Measurements from ENCODE around the gene SPNS2. TPM values are rescaled to one million over a fixed set of nuclear protein-coding genes. Genes with fewer than 3 reads are reported as not detected.
A peak's percentile ranks its signal among the peaks of the same experiment; 100 is the strongest.

SPNS2 gene
- total RNA-seq, 6 donors from 2014 or later, result 41.8 to 89.1 (median 55.2) TPM

DNA sequence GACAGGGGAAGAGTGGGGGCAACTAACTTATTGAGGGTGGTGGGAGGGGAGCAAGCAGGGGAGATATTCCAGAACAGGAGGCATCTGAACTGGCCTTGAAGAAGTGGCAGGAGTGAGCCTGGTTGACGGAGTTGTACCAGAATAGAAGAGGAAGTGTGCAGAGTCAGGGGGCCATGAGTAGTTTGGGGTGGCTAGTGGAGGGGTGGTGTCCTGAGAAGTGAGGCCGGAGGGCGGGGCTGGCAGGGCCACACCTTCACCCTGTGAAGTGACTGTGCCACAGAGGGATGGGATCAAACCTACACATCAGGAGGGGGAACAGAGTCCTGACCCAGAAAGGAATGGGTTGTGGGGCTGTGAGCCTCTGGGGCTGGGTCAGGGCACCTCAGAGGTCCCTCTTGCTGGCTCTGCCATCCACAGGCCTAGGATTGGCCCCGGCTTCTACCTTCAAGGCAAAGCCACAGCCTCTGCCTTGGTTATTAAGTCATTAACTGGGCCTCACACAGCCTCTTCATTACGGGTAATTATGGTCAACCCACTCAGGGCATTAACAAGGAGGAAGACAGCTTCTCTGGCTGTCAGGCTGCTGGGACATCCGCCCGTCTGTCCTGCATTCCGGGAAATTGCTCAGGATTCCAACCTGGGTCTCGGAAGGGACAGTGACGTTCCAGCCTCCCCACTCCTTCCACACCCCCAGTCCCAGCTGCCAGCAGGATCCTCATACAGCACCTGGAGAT, 12.7 kb downstream of the SPNS2 start:
- no peaks in the 10 kb centered on the region for H3K27me3 ChIP-seq
- no peak overlapping the region for H3K4me3 ChIP-seq
- no peaks in the 10 kb centered on the region for H3K9me3 ChIP-seq
- ATAC-seq (ENCODE audit: low FRiP score in 2 of 2) (no peak), DNase-seq (peak in 1 of 2 donors; percentile 45)
- WGBS, 2 donors, result 72 to 77% methylated on average over 9 to 10 of the region's 10 CpGs
- TF ChIP-seq POLR2AphosphoS5 (IDR thresholded peaks at IDR 0.05) (no peak), EP300 (IDR thresholded peaks at IDR 0.05) (no peak)
- TF ChIP-seq, protein P1, sequence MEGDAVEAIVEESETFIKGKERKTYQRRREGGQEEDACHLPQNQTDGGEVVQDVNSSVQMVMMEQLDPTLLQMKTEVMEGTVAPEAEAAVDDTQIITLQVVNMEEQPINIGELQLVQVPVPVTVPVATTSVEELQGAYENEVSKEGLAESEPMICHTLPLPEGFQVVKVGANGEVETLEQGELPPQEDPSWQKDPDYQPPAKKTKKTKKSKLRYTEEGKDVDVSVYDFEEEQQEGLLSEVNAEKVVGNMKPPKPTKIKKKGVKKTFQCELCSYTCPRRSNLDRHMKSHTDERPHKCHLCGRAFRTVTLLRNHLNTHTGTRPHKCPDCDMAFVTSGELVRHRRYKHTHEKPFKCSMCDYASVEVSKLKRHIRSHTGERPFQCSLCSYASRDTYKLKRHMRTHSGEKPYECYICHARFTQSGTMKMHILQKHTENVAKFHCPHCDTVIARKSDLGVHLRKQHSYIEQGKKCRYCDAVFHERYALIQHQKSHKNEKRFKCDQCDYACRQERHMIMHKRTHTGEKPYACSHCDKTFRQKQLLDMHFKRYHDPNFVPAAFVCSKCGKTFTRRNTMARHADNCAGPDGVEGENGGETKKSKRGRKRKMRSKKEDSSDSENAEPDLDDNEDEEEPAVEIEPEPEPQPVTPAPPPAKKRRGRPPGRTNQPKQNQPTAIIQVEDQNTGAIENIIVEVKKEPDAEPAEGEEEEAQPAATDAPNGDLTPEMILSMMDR (IDR thresholded peaks at IDR 0.05), result no peak
- H3K27ac ChIP-seq, result peak overlapping the region; percentile 26 to 91 (median 80)
- peaks cover 93 to 97% (median 96%) of the 10 kb centered on the region in 4 donors for H3K4me1 ChIP-seq
- no peaks in the 10 kb centered on the region for H3K36me3 ChIP-seq

GRCh38 chr17:4512156-4513112, 13.8 kb downstream of the SPNS2 start:
- H3K4me3 ChIP-seq, result no peak overlapping the region
- no peaks in the 10 kb centered on the region for H3K9me3 ChIP-seq
- ATAC-seq (ENCODE audit: low FRiP score in 2 of 2) (no peak), DNase-seq (peak in 1 of 2 donors; percentile 54)
- peak overlapping the region; percentile 85 to 95 (median 89) for H3K27ac ChIP-seq
- peaks cover 88 to 96% (median 93%) of the 10 kb centered on the region in 4 donors for H3K4me1 ChIP-seq
- WGBS, 2 donors, result 83% methylated on average over 21 to 31 of the region's 31 CpGs
- no peaks in the 10 kb centered on the region for H3K36me3 ChIP-seq
- TF ChIP-seq POLR2A (IDR thresholded peaks at IDR 0.05) (no peak), EP300 (IDR thresholded peaks at IDR 0.05) (no peak), POLR2AphosphoS5 (IDR thresholded peaks at IDR 0.05) (no peak)
- TF ChIP-seq, protein P1 (IDR thresholded peaks at IDR 0.05), result no peak
- H3K27me3 ChIP-seq, result no peaks in the 10 kb centered on the region

DNA sequence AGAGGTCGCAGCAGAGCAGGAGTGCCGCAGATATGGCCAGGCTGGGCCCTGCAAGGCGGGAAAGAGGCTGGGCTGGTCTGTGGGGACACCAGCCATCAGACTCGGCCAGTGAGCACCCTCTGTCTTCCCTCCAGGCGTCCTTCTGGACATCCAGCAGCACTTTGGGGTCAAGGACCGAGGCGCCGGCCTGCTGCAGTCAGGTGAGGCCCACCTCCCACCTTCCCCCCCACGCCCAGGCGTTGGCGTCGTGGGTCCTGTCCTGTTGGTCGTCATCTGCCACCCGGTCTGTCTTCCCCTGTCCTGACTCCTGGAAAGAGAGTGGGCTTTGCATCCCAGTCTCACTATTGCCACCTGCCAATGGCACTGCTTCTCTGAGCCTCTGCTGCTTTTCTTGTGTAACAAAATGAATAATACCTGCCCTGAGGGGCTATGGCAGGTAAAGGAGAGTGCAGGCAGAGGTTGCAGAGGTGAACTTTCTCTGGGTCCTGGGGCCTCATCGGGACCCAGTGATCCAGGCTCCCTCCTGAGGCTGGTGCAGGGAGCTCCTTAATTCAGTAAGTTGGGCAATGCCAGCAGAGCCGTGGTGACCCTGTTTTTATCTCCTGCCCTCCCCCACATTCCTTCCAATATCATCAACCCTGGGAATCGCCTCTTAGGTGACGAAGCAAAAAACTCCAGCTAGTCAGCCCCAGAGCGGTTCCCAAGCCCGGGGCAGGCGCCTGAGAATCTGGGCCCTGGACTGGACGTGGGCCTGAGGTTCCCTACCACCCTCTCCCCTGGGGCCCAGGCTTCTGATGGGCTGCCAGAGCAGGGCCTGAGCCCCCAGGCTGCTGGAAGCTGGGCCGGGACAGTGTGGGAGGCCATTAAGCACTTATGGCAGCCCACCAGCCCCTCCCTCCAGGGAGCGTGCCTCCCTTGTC, 14.7 kb downstream of the SPNS2 start:
- no peak overlapping the region for H3K4me3 ChIP-seq
- peaks cover 80 to 92% (median 86%) of the 10 kb centered on the region in 4 donors for H3K4me1 ChIP-seq
- H3K27ac ChIP-seq, result peak overlapping the region; percentile 85 to 95 (median 89)
- WGBS, 2 donors, result 81 to 83% methylated on average over 19 to 24 of the region's 24 CpGs
- no peaks in the 10 kb centered on the region for H3K36me3 ChIP-seq
- H3K9me3 ChIP-seq, result no peaks in the 10 kb centered on the region
- no peaks in the 10 kb centered on the region for H3K27me3 ChIP-seq
- ATAC-seq (ENCODE audit: low FRiP score in 2 of 2) (no peak), DNase-seq (peak in 1 of 2 donors; percentile 76)
- TF ChIP-seq EP300 (IDR thresholded peaks at IDR 0.05), result no peak
- no peak for TF ChIP-seq POLR2A (IDR thresholded peaks at IDR 0.05)
- no peak for TF ChIP-seq POLR2AphosphoS5 (IDR thresholded peaks at IDR 0.05)
- TF ChIP-seq, protein P1 (IDR thresholded peaks at IDR 0.05), result no peak

GRCh38 chr17:4514206-4514605, 15.5 kb downstream of the SPNS2 start:
- peak; percentile 34 to 88 for ATAC-seq (ENCODE audit: low FRiP score in 2 of 2)
- 53 to 66% methylated on average over 4 to 5 of the region's 7 CpGs for WGBS, 2 donors
- H3K27ac ChIP-seq, result peak overlapping the region; percentile 85 to 95 (median 89)

More at GRCh38 chr17:4514206-4514605, 15.5 kb downstream of the SPNS2 start:
- Histone ChIP-seq H3K27me3 (no peaks in the 10 kb centered on the region), H3K36me3 (no peaks in the 10 kb centered on the region), H3K9me3 (no peaks in the 10 kb centered on the region), H3K4me1 (peaks cover 80 to 93% (median 86%) of the 10 kb centered on the region in 4 donors), H3K4me3 (no peak overlapping the region)
- peak in 1 of 2 donors; percentile 89 for DNase-seq
- TF ChIP-seq, protein P1 (IDR thresholded peaks at IDR 0.05), result no peak
- TF ChIP-seq EP300 (IDR thresholded peaks at IDR 0.05) (peak in 2 of 4 donors; percentile 16 to 76), POLR2A (IDR thresholded peaks at IDR 0.05) (no peak), POLR2AphosphoS5 (IDR thresholded peaks at IDR 0.05) (peak in 1 of 2 donors; percentile 52)

All from upper lobe of left lung (tissue), 6 donors.